M059J (cell line): ENCODE data around the gene TSPYL4. TPM values are rescaled to one million over a fixed set of nuclear protein-coding genes. Genes with fewer than 3 reads are reported as not detected.

Experiments used
- DNase-seq: peaks from one replicate; pipeline ENCODE4 v3.0.0-alpha.2; 2012; ENCODE audit warnings: low read depth
- total RNA-seq: library from RNA; depleted of rRNA; stranded (reverse); fragments of >200 nt; shearing (Covaris generic); gene quantifications from 2 replicates; pipeline ENCODE4 v1.2.3, GENCODE V29; 2014; rRNA removed

Gene TSPYL4
- total RNA-seq, 1 experiment from 2014 or later: 12.0 TPM

DNA sequence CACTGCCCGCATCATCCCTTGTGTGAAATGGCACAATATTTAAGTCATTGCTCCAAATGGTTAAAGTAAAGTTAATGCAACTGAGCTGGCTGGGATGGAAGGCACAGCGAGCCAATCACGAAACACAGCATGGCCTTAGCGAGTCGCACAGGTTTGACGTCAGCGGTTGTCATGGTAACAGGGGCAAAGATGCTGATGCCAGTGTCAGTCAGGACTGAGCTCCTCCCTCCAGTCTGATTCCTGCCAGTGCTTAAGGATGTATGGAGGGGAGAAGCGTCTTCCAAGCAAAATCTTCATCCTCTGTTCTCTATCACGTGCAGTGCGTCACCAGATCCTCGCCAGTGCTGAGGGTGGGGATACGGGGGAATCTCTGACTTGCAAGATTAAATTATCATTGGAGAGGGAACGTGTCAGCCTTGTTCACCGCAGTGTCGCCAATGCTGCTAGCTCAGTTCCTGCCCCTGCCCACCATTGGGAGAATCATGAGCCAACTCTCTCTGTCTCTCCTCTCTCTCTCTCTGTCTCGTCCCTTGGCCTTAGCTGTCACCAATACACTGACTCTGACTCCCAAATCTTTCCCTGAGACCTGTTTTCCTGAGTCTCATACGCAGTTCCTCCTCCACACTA lies 24.5 kb downstream of the TSPYL4 start:
- peak; percentile 81 for DNase-seq

DNA sequence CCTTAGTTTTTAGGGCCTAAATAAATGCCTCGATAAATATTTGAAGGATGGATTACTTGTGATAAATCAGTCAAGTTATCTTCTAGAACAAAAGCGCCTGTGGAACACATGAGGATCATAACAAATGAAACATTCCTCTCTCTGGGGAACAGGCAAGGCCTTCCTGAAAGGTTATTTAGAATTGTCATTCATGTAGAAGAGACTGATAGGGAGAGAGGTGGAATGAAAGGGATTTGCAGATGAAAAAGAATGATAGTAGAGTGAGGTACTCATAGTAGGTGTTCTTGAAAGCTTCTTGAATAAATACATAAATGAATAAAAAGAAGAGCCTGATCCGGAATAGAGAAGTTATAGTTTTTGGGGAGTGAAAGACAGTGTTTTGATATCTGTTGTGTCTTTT lies 30.5 kb downstream of the TSPYL4 start:
- no peak for DNase-seq

DNA sequence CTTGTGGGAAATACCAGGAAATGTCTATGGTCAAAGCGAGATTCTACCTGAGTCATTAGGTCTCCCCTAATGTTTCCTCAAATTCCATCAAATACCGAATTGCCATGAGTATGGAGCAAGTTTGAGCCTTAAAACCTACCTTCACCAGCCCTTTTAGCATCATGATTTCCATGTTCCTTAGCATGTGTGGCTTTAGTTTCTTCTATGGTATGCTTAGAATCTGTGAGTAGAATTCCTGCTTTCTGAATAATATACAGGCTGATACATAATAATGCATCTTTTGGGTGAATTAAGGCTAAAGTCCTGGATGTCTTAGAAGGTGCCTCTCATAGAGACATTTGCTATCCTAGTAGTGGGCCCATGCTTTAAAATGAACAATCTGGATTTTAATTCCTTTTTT lies 32.0 kb downstream of the TSPYL4 start:
- no peak for DNase-seq

DNA sequence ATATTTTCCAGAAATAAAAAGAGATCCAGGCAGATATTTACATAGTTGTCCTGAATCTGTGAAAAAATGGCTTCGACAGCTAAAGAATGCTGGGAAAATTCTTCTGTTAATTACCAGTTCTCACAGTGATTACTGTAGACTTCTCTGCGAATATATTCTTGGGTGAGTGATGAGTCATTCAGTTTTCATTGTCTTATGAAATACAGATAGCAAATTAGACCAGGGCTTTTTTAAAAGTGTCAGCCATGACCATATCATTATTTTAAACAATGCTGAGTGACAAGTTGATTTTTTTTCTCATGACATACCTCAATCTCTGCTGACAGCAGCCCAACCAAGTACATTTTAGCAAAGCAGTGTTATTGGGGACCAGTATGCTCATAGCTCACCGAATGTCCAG lies 32.8 kb downstream of the TSPYL4 start:
- DNase-seq: no peak

DNA sequence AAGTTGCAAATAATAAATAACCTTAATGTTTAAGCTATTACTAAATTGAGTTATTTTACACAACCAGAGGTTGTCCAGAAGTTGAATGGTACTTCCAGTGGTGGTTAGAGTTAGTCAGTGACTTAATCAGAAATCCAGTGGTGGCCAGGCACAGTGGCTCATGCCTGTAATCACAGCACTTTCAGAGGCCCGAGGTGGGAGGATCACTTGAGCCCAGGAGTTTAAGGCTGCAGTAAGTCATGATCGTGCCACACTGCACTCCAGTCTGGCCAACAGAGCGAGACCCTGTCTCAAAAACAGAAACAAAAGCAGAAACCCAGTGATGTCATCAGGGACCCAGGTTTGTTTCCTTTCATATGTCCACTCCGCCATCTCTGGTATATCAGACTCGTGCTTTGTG lies 35.0 kb downstream of the TSPYL4 start:
- DNase-seq: no peak

DNA sequence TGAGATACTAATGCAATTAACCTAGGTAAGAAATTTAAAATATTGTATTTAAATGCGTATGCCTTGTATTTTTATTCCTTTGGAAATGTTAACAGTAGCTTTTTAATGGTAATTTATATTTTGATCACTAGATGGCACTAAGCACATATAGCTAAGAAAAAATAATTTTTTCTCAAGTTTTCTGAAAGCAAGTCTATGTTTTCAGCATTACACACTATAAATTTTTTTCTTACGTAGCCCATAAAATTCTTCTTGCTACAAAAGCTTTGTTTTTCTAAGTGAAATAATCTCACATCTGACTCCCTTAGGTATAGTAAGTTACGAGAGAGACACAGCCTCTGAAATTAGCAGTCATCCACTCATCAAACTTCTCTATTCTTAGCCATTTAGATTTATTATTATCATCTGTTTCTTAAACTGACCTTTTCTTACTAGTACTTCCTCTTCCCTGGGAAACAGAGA lies 35.7 kb downstream of the TSPYL4 start:
- no peak for DNase-seq

DNA sequence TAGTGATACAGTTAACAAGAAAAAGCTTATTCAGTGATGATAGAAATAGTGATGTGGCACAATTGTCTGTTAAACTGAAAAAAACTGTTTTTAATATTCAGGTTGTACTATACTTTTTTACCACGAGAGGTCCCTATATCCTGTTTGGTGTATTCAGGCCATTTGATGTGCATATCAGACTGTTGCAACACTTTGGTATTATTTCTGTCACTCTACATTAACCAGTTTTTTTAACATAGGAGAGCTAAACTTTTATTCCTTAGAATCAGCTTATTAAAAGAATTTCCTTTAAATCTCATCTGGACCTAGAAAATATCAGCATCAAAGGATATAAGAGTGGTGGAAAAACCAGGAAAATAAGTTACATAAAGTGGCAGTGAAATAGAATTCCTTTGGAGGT lies 36.8 kb downstream of the TSPYL4 start:
- peak; percentile 30 for DNase-seq

DNA sequence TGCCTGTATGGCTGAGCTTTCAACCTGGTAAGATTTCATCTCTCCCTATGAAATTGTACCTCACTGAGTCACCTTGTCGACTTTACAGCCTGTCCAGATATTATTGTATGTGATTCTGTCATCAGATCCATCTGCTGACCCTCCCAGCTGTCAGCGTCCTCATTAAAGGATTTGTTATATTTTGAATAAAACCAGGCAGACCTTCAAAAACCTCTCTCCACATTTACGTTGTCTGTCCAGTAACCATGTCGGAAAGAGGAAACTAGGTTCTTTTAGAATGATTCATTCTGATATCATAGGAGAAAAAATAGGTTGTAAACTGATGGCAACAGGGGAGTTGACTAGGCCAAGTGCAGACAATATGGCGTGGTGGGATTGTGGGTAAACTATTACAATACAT lies 38.5 kb downstream of the TSPYL4 start:
- DNase-seq: no peak

DNA sequence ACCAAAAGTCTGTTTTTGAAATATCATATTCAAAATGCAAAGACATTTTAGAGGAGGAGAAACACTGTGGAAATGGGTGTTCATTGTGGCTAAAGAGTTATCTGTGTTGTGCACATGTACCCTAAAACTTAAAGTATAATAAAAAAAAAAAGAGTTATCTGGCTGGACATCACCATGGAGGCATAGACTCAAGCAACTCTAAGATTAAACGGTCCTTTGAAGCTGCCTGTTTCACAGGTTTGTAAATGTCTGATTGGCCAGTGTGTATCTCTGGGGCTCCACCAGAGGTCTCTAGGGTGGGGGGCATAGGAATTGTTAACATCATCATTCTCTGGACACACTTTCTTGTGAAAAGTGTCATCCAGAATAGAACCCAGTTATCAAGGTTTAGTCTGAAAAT lies 39.2 kb downstream of the TSPYL4 start:
- DNase-seq: no peak

DNA sequence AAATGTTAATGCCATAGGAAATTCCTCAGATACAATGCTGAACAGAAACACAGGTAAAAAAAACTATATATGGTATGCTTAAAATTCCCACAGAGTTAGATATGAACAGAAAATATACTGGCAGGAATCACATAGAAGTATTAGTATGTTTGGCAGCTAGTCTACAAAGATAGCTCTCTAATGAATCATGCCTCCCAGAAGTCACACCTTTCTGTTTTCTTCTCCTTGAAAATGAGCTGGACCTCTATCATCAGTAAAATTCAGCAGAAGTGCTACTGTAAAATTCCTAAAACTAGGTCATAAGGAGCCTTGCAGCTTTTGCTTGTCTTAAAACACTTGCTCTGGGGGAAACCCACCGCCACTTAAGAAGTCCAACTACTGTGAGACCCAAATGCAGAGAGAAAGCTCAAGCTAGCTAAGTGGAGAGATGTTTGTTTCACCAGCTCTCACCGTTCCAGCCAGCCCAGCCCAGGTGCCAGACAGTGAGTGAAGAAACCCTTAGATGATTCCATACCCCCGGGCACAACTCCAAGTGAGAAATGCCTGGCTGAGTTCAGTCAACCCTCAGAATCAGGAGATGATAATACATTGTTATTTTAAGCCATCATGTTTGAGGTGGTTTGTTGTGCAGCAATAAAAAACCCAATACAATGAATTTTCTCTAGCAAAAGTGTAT lies 43.0 kb downstream of the TSPYL4 start:
- peak; percentile 67 for DNase-seq

DNA sequence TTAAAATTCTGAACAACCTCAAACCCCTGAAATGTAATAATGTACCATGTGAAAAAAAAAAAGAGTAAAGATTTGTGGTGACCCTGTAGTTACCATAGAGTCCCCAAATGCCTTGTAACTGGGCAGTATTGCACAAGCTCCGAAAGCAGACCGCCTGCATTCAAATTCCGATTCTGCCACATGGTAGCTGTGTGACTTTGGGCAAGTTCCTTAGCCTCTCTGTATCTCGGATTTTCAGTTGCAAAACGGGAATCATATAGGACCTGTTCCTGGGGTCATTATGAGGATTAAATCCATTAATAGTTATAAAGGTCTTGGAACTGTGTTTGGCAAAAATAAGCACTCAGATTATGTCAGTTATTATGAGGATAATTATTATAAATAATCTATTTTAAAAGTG lies 43.6 kb downstream of the TSPYL4 start:
- DNase-seq: no peak

DNA sequence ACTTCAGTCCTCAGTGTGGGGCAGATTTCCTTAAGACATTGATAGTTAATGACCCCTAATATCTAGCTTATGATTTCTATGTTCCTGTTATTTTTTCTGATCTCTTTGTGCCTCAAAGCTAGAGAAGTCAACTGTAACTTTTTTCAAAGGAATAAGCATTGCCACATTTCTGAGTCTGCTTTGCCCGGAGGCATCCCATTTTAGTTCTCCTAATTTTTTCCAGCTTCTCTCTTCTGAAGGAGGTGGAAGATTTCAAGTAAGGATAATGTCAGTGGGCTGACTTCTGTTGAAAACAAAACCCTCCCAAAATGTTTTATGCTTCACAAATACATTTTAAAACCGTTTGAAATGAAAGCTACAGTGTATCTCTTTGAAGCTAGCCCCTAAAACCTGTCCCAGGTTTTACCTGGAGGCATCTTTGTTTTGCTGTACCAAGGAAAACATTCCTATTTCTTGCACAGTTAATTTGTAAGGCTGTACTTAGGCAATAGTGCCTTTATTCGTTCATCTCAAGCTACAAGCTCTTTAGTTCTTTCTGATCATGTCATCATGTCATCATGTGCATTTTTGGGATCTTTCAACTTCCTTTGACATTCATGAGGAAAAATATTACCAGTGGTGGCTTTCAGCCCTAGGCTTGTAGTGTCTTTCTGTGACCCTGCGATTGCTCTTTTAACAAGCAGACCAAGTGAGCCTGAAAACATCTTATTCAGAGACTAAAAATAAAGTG lies 45.7 kb downstream of the TSPYL4 start:
- DNase-seq: no peak

DNA sequence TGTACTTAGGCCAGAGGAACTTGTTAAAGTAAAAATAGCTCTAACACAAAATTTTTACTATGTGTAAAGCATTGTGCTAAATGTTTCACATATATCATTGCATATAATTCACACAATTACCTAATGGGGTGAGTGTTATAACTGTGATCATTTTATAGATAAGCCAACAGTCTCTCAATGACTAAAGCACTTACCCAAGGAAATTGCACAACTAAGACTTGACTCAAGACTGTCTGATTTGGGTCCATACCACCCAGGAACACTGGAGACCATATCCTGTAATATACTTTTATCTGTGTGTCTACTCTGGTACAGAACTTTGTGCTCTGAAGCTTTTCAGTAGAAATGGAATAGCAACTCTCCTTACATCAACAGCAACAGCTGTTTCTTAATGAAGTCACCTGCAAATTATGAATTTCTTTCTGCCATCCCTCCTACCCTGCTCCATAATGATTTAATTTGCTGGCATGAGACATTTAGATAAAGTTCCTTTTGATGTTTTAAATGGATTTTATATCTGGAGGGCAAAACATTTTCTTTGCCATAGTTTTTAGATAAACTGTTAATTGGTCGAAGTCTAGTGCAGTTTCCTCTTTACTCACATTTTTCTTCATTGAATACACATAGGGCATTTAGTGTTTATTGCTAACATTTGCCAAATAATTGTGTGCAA lies 47.5 kb downstream of the TSPYL4 start:
- no peak for DNase-seq

DNA sequence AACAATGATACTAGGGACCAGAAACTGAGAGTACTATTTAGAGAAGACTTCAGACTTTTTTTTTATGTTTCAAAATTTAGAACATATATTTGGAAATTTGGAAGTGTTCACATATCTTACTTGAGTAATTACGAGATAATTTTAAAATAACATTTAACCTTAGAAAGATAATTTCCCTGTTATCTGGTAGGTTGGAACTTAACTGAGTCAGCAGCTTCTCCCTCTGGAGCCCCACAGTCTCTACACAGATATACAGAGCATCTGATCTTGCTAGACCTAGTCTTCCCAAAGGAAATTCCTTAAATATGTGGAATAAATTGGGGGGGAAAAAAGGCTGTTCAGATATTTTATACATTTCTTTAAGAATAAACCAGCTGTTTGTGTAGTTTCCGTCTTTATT lies 48.6 kb downstream of the TSPYL4 start:
- no peak for DNase-seq

DNA sequence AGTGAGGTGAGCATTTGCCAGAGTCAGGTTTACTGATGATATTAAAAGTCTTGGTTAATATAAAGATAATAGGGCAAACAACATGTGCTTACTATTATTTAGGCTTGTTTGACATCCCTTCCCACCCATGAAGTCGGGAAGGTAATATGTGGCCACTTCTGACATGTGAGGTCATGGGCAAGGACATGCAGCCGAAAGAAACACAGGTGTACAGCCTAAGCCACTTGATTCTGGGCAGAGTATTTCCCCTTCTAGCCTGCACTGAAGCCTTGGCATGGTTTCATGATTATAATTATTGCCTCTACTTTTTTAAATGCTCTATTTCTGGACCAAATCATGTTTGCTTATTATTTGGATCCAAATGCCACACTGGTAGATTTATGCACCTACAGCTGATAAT lies 52.3 kb downstream of the TSPYL4 start:
- DNase-seq: no peak

DNA sequence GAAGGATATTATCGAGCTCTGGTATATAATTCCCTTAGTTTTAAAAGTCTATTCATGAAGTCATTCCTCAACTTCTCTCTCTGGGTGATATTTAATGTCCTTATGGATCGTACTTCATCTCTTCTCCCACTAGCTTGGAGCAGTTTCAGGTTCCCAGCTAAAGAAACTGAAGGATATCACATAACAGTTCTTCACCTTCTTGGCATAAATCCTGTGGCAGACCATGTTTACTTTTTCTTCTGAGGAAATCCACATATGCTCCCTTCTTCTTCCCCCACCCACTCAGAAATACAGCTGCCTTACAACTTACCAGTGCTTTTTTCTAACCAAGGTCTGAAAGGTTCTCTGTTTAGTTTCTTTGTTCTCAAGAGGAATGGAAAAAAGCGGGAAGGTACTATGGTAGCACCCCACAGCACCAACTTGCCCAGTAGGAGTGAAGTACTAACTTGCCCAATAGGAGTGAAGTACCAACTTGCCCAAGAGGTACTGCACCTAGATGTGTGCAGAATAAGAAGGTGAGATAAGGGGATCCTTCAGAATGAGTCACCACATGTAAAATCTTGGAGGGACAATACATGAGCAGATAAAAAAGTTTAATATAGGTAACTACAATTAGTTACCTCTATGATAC lies 53.1 kb downstream of the TSPYL4 start:
- no peak for DNase-seq

Other genes with a start within 250 kb of the TSPYL4 start
- 1.3 and 2.2 TPM in 2 replicates for gene FRK, start 193.2 kb downstream of the TSPYL4 start, total RNA-seq
- gene NT5DC1, start 153.2 kb downstream of the TSPYL4 start, total RNA-seq: 7.4 and 11.7 TPM in 2 replicates
- 0.10 TPM in 1 of 2 replicates, not detected in the other for gene COL10A1, start 127.9 kb downstream of the TSPYL4 start, total RNA-seq
- gene TSPYL1, start 25.9 kb upstream of the TSPYL4 start, total RNA-seq: 29.4 and 42.3 TPM in 2 replicates
- 15.4 and 24.5 TPM in 2 replicates for gene DSE, start 116.9 kb upstream of the TSPYL4 start, total RNA-seq
- gene CALHM6, start 207.3 kb upstream of the TSPYL4 start, total RNA-seq: 6.3 and 6.9 TPM in 2 replicates